GM12878 (cell line): ENCODE results near the gene MCUB. TPM values are rescaled to one million over a fixed set of nuclear protein-coding genes. Genes with fewer than 3 reads are reported as not detected.
A peak's percentile ranks its signal among the peaks of the same experiment; 100 is the strongest.

Experiments
- ATAC-seq: fragments of 200-7000 bp; cut with Tn5 transposase; 3 replicates; pipeline ENCODE4 v1.9.1; 2020; ENCODE audit warnings: mild to moderate bottlenecking, moderate library complexity
- BruUV-seq: library from RNA; stranded (reverse); fragments of 400-500 nt; replicated peaks from 2 replicates; lab custom pipeline; 2021; lab: Mats Ljungman, UMichigan
- CTCF ChIA-PET: fragments of 300-600 bp; sonication (Branson Sonifier 250); formaldehyde crosslinking; extraction: SDS; loops from one replicate; lab custom pipeline; 2021; ENCODE audit warnings: inconsistent platforms; lab: Yijun Ruan, JAX
- POLR2A ChIA-PET: fragments of 350-600 bp; formaldehyde crosslinking; extraction: SDS; loops from one replicate; lab custom pipeline; 2021; ENCODE audit warnings: inconsistent platforms; lab: Charles Lee
- RAD21 ChIA-PET: fragments of 300-600 bp; sonication (Branson Sonifier 250); formaldehyde crosslinking; loops from one replicate; lab custom pipeline; 2023; ENCODE audit warnings: antibody characterized with exemption; ENCODE audit not compliant: unreplicated experiment; lab: Charles Lee
- SMC1A ChIA-PET: fragments of 300-600 bp; sonication (Branson Sonifier 250); formaldehyde crosslinking; loops from one replicate; lab custom pipeline; 2023; ENCODE audit not compliant: unreplicated experiment, uncharacterized antibody; lab: Charles Lee
- DNase-seq: peaks from one replicate; pipeline ENCODE4 v3.0.0-alpha.2; 2011; ENCODE audit warnings: low read depth, low spot score
- FAIRE-seq: peaks from 3 replicates; lab custom pipeline; 2011; peaks lifted over from hg19 to GRCh38; lab: Jason Lieb, UNC
- H2AFZ ChIP-seq: 2 replicates; pipeline ENCODE4 v1.6.0; 2011; ENCODE audit warnings: low read depth, low read length, control low read depth; ENCODE audit not compliant: control insufficient read depth
- H3K27ac ChIP-seq: 2 replicates; pipeline ENCODE4 v1.5.1; 2011; ENCODE audit warnings: control low read depth; ENCODE audit not compliant: control insufficient read depth, insufficient read depth
- H3K27me3 ChIP-seq, 2 experiments: replicated peaks in 1 of 2; 2 replicates each; pipeline versions ENCODE4 v1.6.0 to v1.6.1; 2011; ENCODE audit warnings: low read length in 1 of 2; ENCODE audit not compliant: control insufficient read depth in 2 of 2, insufficient read depth in 2 of 2
- H3K36me3 ChIP-seq, 2 experiments: 2 replicates each; pipeline ENCODE4 v1.5.1; 2011; ENCODE audit warnings: low read length in 1 of 2; ENCODE audit not compliant: control insufficient read depth in 2 of 2, insufficient read depth in 2 of 2
- H3K4me1 ChIP-seq: 2 replicates; pipeline ENCODE4 v1.6.1; 2011; ENCODE audit warnings: mild to moderate bottlenecking, low read length, moderate library complexity, mixed read lengths; ENCODE audit not compliant: control insufficient read depth, insufficient read depth
- H3K4me2 ChIP-seq: 2 replicates; pipeline ENCODE4 v1.6.0; 2011; ENCODE audit warnings: control low read depth; ENCODE audit not compliant: control insufficient read depth, insufficient read depth
- H3K4me3 ChIP-seq: fragments of 200-600 bp; sonication (generic); 2 replicates; pipeline ENCODE4 v1.5.1; 2016
- H3K79me2 ChIP-seq: 2 replicates; pipeline ENCODE4 v1.6.0; 2011; ENCODE audit warnings: low read length; ENCODE audit not compliant: control insufficient read depth, insufficient read depth
- H3K9ac ChIP-seq: 2 replicates; pipeline ENCODE4 v1.8.0; 2011; ENCODE audit warnings: low read length, control low read depth, mixed read lengths; ENCODE audit not compliant: control insufficient read depth, insufficient read depth
- H3K9me3 ChIP-seq: replicated peaks from 3 replicates; pipeline ENCODE4 v1.5.1; 2011; ENCODE audit warnings: mild to moderate bottlenecking, low read length; ENCODE audit not compliant: control insufficient read depth, insufficient read depth
- H4K20me1 ChIP-seq: 2 replicates; pipeline ENCODE4 v1.6.0; 2011; ENCODE audit not compliant: control insufficient read depth, insufficient read depth
- CREM ChIP-seq: IDR thresholded peaks from 2 replicates; pipeline ENCODE4 v1.6.1; 2014; ENCODE audit warnings: antibody characterized with exemption, low read depth
- FOXM1 ChIP-seq: IDR thresholded peaks from 2 replicates; pipeline ENCODE4 v1.6.1; 2012; ENCODE audit warnings: low read depth, mild to moderate bottlenecking, inconsistent platforms, low read length, moderate library complexity
- IKZF1 ChIP-seq: fragments of 450-650 bp; conservative IDR thresholded peaks from 2 replicates; pipeline ENCODE4 v1.6.1; 2017; ENCODE audit warnings: antibody characterized with exemption, mild to moderate bottlenecking
- JUNB ChIP-seq: IDR thresholded peaks from 2 replicates; pipeline ENCODE4 v1.6.1; 2016; ENCODE audit warnings: antibody characterized with exemption, mild to moderate bottlenecking
- NR2F1 ChIP-seq: fragments of 450-650 bp; conservative IDR thresholded peaks from 2 replicates; pipeline ENCODE4 v1.6.1; 2017; ENCODE audit warnings: mild to moderate bottlenecking
- PAX5 ChIP-seq: IDR thresholded peaks from 2 replicates; pipeline ENCODE4 v1.6.1; 2011; ENCODE audit warnings: low read depth, low read length, borderline replicate concordance
- POLR2AphosphoS5 ChIP-seq: IDR thresholded peaks from 2 replicates; pipeline ENCODE4 v1.6.1; 2011; ENCODE audit warnings: mild to moderate bottlenecking, low read length, inconsistent platforms
- SIN3A ChIP-seq: IDR thresholded peaks from 2 replicates; pipeline ENCODE4 v1.6.1; 2012; ENCODE audit warnings: low read depth, low read length, improper control_type of control experiment
- ZNF217 ChIP-seq: fragments of 450-650 bp; IDR thresholded peaks from 2 replicates; pipeline ENCODE4 v1.6.1; 2017; ENCODE audit warnings: antibody characterized with exemption, mild to moderate bottlenecking
- WGBS: methylation state at CpG from one replicate; pipeline ENCODE4 v1.1.6; 2016; ENCODE audit warnings: low lambda C conversion rate; ENCODE audit not compliant: insufficient replicate concordance, insufficient coverage; ENCODE audit errors: missing lambda C conversion rate; 5-methylcytosine and 5-hydroxymethylcytosine counted together
- in situ Hi-C: fragments of 300-500 bp; cut with MboI; formaldehyde crosslinking; loops from 9 replicates; pipeline ENCODE4 v1.14.3; 2018; ENCODE audit warnings: mixed read lengths
- intact Hi-C: fragments of 100-400 bp; cut with micrococcal nuclease; formaldehyde crosslinking; loops from one replicate; pipeline ENCODE4 v1.14.2; 2022; ENCODE audit not compliant: unreplicated experiment
- polyA plus RNA-seq, 11 experiments: library from polyadenylated mRNA; depleted of rRNA in 4 of 11; unstranded in 6 of 11; stranded (reverse) in 5 of 11; fragments of >200 nt; fragmentation: Nextera tagmentation in 4 of 11; fragmentation: Illumina TruSeq in 1 of 11; extraction: Ambion mirVana in 4 of 11; extraction: Trizol in 1 of 11; gene quantifications; 1 replicate in 1 of 11; 2 replicates in 10 of 11; pipeline versions ENCODE4 v1.2.1 to v1.2.3, GENCODE V29; 2011 to 2016; ENCODE audit warnings: inconsistent platforms in 2 of 11, missing spikeins in 2 of 11, low read depth in 1 of 11
- total RNA-seq, 4 experiments: library from RNA; depleted of rRNA in 3 of 4; stranded (reverse); fragments of >200 nt in 3 of 4; fragmentation: Illumina TruSeq in 1 of 4; extraction: Trizol in 1 of 4; gene quantifications; 2 replicates each; pipeline versions ENCODE4 v1.2.1 to v1.2.3, GENCODE V29; 2013 to 2021

MCUB gene
- total and polyA plus RNA-seq, 10 of the 15 experiments (the other 5 are each of a cell fraction or from before 2014, with no cell fraction given): 4.7 to 63.7 (median 39.4) TPM

- Histone ChIP-seq H3K27me3 (no peaks in the 10 kb centered on the region), H3K4me3 (no peak overlapping the region), H3K36me3 (no peaks in the 10 kb centered on the region), H2AFZ (no peak overlapping the region), H3K79me2 (no peaks in the 10 kb centered on the region), H4K20me1 (no peaks in the 10 kb centered on the region), H3K27ac (no peak overlapping the region), H3K9ac (no peak overlapping the region), H3K4me1 (no peaks in the 10 kb centered on the region), H3K4me2 (no peak overlapping the region), H3K9me3 (no peaks in the 10 kb centered on the region; the same call in 2 of the 3 replicates)
- in situ Hi-C loops (no loop called here), intact Hi-C loops (no loop called here)
- ChIA-PET SMC1A (interaction anchor here (1.0 to 1.3 kb wide), 2 partner anchors 10 to 11 kb away, joined by 3 to 7 read pairs; no protein-coding TSS in a partner anchor), RAD21 (no interaction called here), POLR2A (no interaction called here), CTCF (no interaction called here)
- ATAC-seq (peak; percentile 24; the same call in 2 of the 3 replicates), DNase-seq (no peak), FAIRE-seq (no peak)
- 0 out of 2 replicates have a peak, but pooled peaks have one; percentile 18 for TF ChIP-seq NR2F1
- TF ChIP-seq JUNB: peak; percentile 47
- peak; percentile 65; the same call in 1 of the 2 replicates for TF ChIP-seq ZNF217
- TF ChIP-seq FOXM1: no peak
- TF ChIP-seq POLR2AphosphoS5: no peak
- peak; percentile 31; the same call in 1 of the 2 replicates for TF ChIP-seq PAX5
- 0% methylated on average over 2 of the region's 2 CpGs for WGBS
- BruUV-seq: no TSS peak
These were observed 80.6 kb downstream of the MCUB start for GRCh38 chr4:109640644-109641043.

- Histone ChIP-seq H3K9me3 (no peaks in the 10 kb centered on the region; the same call in 2 of the 3 replicates), H4K20me1 (no peaks in the 10 kb centered on the region), H3K27ac (no peak overlapping the region), H3K4me3 (no peak overlapping the region), H3K4me2 (no peak overlapping the region), H3K79me2 (no peaks in the 10 kb centered on the region; the same call in none of the 2 replicates), H3K27me3 (no peaks in the 10 kb centered on the region), H2AFZ (no peak overlapping the region), H3K9ac (no peak overlapping the region), H3K36me3 (no peaks in the 10 kb centered on the region), H3K4me1 (peaks cover 28% of the 10 kb centered on the region)
- CTCF ChIA-PET: no interaction called here
- 94% methylated on average over 7 of the region's 7 CpGs for WGBS
- in situ Hi-C loops (no loop called here), intact Hi-C loops (no loop called here)
- SMC1A ChIA-PET: interaction anchor here (0.6 to 1.4 kb wide), 3 partner anchors 9 to 111 kb away, joined by 3 read pairs; no protein-coding TSS in a partner anchor
- BruUV-seq: no TSS peak
- no peak for ATAC-seq
- RAD21 ChIA-PET: interaction anchor here (0.6 kb wide), 1 partner anchor 207 kb away, joined by 3 read pairs; no protein-coding TSS in a partner anchor
- POLR2A ChIA-PET: no interaction called here
- no peak for FAIRE-seq
- TF ChIP-seq IKZF1 (no peak), SIN3A (no peak), CREM (no peak)
- DNase-seq: no peak
These were observed 86.0 kb downstream of the MCUB start for GRCh38 chr4:109645874-109646710.
